Measurements from ENCODE around the gene B3GALT4. TPM values are rescaled to one million over a fixed set of nuclear protein-coding genes. Genes with fewer than 3 reads are reported as not detected.

B3GALT4 gene
- total RNA-seq, 6 experiments from 2014 or later = 0.66 to 3.0 (median 2.7) TPM

DNA sequence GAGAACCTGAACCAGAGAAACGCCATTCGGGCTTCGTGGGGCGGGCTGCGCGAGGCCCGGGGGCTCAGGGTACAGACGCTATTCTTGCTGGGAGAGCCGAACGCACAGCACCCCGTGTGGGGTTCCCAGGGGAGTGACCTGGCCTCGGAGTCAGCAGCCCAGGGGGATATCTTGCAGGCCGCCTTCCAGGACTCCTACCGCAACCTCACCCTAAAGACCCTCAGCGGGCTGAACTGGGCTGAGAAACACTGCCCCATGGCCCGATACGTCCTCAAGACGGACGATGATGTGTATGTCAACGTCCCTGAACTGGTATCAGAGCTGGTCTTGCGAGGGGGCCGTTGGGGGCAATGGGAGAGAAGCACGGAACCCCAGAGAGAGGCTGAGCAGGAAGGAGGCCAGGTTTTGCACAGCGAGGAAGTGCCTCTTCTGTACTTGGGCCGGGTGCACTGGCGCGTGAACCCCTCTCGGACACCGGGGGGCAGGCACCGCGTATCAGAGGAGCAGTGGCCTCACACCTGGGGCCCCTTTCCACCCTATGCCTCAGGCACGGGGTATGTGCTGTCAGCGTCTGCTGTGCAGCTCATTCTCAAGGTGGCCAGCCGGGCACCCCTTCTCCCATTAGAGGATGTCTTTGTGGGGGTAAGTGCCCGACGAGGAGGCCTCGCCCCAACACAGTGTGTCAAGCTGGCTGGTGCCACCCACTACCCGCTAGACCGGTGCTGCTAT lies 904 bp downstream of the B3GALT4 start:
- no peak for DNase-seq
- H3K27me3 Mint-ChIP-seq (ENCODE audit: insufficient read depth) = peaks cover 21% of the 10 kb centered on the region; the same call in 1 of the 2 replicates
- TF ChIP-seq, protein P1, sequence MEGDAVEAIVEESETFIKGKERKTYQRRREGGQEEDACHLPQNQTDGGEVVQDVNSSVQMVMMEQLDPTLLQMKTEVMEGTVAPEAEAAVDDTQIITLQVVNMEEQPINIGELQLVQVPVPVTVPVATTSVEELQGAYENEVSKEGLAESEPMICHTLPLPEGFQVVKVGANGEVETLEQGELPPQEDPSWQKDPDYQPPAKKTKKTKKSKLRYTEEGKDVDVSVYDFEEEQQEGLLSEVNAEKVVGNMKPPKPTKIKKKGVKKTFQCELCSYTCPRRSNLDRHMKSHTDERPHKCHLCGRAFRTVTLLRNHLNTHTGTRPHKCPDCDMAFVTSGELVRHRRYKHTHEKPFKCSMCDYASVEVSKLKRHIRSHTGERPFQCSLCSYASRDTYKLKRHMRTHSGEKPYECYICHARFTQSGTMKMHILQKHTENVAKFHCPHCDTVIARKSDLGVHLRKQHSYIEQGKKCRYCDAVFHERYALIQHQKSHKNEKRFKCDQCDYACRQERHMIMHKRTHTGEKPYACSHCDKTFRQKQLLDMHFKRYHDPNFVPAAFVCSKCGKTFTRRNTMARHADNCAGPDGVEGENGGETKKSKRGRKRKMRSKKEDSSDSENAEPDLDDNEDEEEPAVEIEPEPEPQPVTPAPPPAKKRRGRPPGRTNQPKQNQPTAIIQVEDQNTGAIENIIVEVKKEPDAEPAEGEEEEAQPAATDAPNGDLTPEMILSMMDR (IDR thresholded peaks at IDR 0.05) = no peak
- H3K36me3 Mint-ChIP-seq (ENCODE audit: low read depth) = peaks cover 38% of the 10 kb centered on the region
- peak overlapping the region; percentile 73 for H3K4me3 Mint-ChIP-seq
- H3K4me1 Mint-ChIP-seq (ENCODE audit: low read depth) = peaks cover 41% of the 10 kb centered on the region
- peak overlapping the region; percentile 78 for H3K27ac Mint-ChIP-seq
- H3K9me3 Mint-ChIP-seq = peaks cover 2% of the 10 kb centered on the region; the same call in 1 of the 2 replicates

DNA sequence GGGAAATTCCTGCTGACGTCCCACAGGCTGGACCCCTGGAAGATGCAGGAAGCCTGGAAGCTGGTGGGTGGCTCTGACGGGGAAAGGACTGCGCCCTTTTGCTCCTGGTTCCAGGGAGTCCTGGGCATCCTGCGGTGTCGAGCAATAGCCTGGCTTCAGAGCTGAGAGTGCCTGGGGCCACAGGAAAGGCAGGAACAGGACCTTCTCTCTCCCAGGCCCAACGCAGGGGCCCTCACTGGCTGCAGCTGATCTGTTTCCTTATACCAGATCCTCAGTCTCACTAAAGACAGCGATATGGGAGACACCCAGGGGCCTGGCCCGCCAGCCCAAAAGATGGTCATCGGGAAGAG lies 1.4 kb downstream of the B3GALT4 start:
- Mint-ChIP-seq H3K9me3 (no peaks in the 10 kb centered on the region), H3K27ac (0 out of 2 replicates have a peak overlapping the region, but pooled peaks have one; percentile 7), H3K4me3 (no peak overlapping the region), H3K27me3 (ENCODE audit: insufficient read depth) (peaks cover 18% of the 10 kb centered on the region; the same call in 1 of the 2 replicates), H3K4me1 (ENCODE audit: low read depth) (peaks cover 35% of the 10 kb centered on the region), H3K36me3 (ENCODE audit: low read depth) (peaks cover 33% of the 10 kb centered on the region)
- TF ChIP-seq, protein P1 (IDR thresholded peaks at IDR 0.05) = no peak
- no peak for DNase-seq

DNA sequence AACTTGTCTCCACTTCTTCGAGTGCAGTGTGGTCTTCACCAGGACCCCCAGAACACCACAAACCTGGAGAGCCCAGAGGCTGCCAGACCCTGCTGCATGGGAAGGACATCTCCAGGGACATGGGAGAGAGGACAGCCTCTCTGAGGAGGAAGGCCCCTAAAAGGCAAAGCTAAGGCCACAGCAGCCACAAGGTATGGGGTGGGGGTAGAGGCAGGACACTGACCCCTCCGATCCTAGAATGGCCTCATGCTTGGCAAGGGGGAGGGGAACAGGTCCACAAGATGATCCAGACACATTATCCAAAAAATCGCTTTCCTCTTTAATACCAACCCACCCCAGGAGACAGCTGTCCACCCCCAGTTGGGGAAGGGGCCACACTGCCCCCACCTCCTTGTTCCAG lies 1.9 kb downstream of the B3GALT4 start:
- H3K36me3 Mint-ChIP-seq (ENCODE audit: low read depth) = peaks cover 28% of the 10 kb centered on the region
- TF ChIP-seq, protein P1 (IDR thresholded peaks at IDR 0.05) = no peak
- H3K27ac Mint-ChIP-seq = 0 out of 2 replicates have a peak overlapping the region, but pooled peaks have one; percentile 7
- no peak for DNase-seq
- H3K4me1 Mint-ChIP-seq (ENCODE audit: low read depth) = peaks cover 31% of the 10 kb centered on the region
- peaks cover 14% of the 10 kb centered on the region; the same call in 1 of the 2 replicates for H3K27me3 Mint-ChIP-seq (ENCODE audit: insufficient read depth)
- H3K9me3 Mint-ChIP-seq = no peaks in the 10 kb centered on the region
- H3K4me3 Mint-ChIP-seq = no peak overlapping the region

DNA sequence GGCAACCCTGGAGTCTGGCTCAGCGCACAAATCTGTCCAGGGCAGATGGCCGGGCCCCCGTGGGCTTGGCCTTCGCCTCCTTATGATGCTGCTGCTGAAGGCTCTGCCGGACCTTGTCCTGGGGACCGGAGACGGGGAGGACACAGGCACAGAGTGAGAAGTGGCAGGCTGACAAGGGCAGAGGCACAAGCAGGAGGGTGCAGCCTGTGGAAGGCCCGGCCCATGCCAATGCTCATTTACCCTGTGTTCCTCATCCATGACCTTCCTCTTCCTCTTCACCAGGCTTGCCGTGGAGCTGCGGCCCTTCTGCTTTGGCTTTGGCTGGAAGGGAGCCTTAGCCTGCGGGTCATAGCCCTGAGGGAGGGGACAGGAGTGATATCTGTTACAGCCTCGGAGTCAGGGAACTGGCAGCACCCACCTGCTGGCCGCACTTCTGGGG lies 2.4 kb downstream of the B3GALT4 start:
- peaks cover 26% of the 10 kb centered on the region for H3K4me1 Mint-ChIP-seq (ENCODE audit: low read depth)
- no peak overlapping the region for H3K4me3 Mint-ChIP-seq
- DNase-seq = no peak
- H3K27me3 Mint-ChIP-seq (ENCODE audit: insufficient read depth) = peaks cover 15% of the 10 kb centered on the region; the same call in 1 of the 2 replicates
- TF ChIP-seq, protein P1 (IDR thresholded peaks at IDR 0.05) = no peak
- no peaks in the 10 kb centered on the region for H3K9me3 Mint-ChIP-seq
- H3K27ac Mint-ChIP-seq = no peak overlapping the region
- H3K36me3 Mint-ChIP-seq (ENCODE audit: low read depth) = peaks cover 25% of the 10 kb centered on the region

DNA sequence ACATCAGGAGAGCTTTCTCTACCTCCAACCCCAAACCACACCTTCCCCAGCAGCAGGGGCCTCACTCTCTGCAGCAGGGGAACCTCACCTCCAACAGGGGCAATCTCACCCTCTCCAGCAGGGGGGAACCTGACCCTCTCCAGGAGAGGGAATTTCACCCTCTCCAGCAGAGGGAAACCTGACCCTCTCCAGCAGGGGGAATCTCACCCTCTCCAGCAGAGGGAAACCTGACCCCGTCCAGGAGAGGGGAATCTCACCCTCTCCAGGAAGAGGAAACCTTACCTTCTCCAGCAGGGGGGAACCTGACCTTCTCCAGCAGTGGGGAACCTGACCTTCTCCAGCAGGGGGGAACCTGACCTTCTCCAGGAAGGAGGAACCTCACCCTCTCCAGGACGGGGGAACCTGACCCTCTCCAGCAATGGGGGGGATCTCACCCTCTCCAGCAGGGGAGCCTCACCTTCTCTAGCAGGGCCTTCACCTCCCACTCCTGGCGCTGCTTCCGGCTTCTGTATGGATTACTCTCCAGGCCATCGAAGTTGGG lies 3.1 kb downstream of the B3GALT4 start:
- Mint-ChIP-seq H3K27ac (no peak overlapping the region), H3K4me1 (ENCODE audit: low read depth) (peaks cover 18% of the 10 kb centered on the region), H3K27me3 (ENCODE audit: insufficient read depth) (peaks cover 15% of the 10 kb centered on the region; the same call in 1 of the 2 replicates), H3K9me3 (no peaks in the 10 kb centered on the region), H3K36me3 (ENCODE audit: low read depth) (peaks cover 17% of the 10 kb centered on the region), H3K4me3 (no peak overlapping the region)
- peak; percentile 69 for DNase-seq
- TF ChIP-seq, protein P1 (IDR thresholded peaks at IDR 0.05) = peak; percentile 84

Measured in HFFc6 (cell line).